Psoas muscle (tissue), 8 donors: ENCODE measurements around the gene ARHGAP24. TPM values are rescaled to one million over a fixed set of nuclear protein-coding genes. Genes with fewer than 3 reads are reported as not detected.

Experiments used
- ATAC-seq, 4 donors: fragments of 200-7000 bp; cut with Tn5 transposase; one replicate each; pipeline ENCODE4 v1.9.1; 2020; ENCODE audit warnings: moderate library complexity in 3 of 4, mild to moderate bottlenecking in 2 of 4
- DNase-seq, 2 donors: peaks; one replicate each; pipeline ENCODE4 v3.0.0-alpha.2; 2020
- H3K27ac ChIP-seq: fragments of 200-600 bp; one replicate; pipeline ENCODE4 v1.8.0; 2022
- H3K27me3 ChIP-seq, 3 donors: fragments of 200-600 bp in 1 of 3; one replicate each; pipeline versions ENCODE4 v1.6.1 to v1.8.0; 2013 to 2022; ENCODE audit warnings: low read length in 2 of 3, mild to moderate bottlenecking in 2 of 3, moderate library complexity in 1 of 3; ENCODE audit not compliant: insufficient read depth in 3 of 3
- H3K36me3 ChIP-seq, 2 donors: fragments of 200-600 bp in 1 of 2; one replicate each; pipeline versions ENCODE4 v1.6.1 to v1.8.0; 2013 to 2022; ENCODE audit warnings: low read depth in 1 of 2, mild to moderate bottlenecking in 1 of 2, moderate library complexity in 1 of 2; ENCODE audit not compliant: insufficient read depth in 1 of 2
- H3K4me1 ChIP-seq: fragments of 200-600 bp; one replicate; pipeline ENCODE4 v1.8.0; 2022
- H3K4me3 ChIP-seq: fragments of 200-600 bp; one replicate; pipeline ENCODE4 v1.8.0; 2022; ENCODE audit warnings: mild to moderate bottlenecking
- H3K9me3 ChIP-seq: fragments of 200-600 bp; one replicate; pipeline ENCODE4 v1.8.0; 2022
- CTCF ChIP-seq: fragments of 200-600 bp; IDR thresholded peaks from one replicate; pipeline ENCODE4 v1.8.0; 2022; ENCODE audit warnings: antibody characterized with exemption
- WGBS, 3 donors: extraction: QIAGEN DNeasy Blood & Tissue Kit; methylation state at CpG; one replicate each; pipeline versions ENCODE4 v1.1.6 to v1.1.7; 2013; 5-methylcytosine and 5-hydroxymethylcytosine counted together
- intact Hi-C, 2 donors: fragments of 100-400 bp; cut with DNase I; formaldehyde crosslinking; loops; one replicate each; pipeline versions ENCODE4 v1.11.0 to v1.14.2; 2022
- polyA plus RNA-seq, 3 donors: library from polyadenylated mRNA; stranded (reverse); fragments of 200-250 nt; gene quantifications; one replicate each; pipeline ENCODE4 v1.2.3, GENCODE V29; 2013
- total RNA-seq, 4 donors: library from RNA; stranded (reverse); fragmentation: NEBNext Ultra II Directional in 2 of 4; extraction: Animal tissue kit (Norgen Biotek cat#: 25700) in 2 of 4; gene quantifications; one replicate each; pipeline versions ENCODE4 v1.2.1 to v1.2.4, GENCODE V29; 2021 to 2023
- donor health status: healthy with polysubstance abuse.
- donor health status: DM: no; HTN: no; CAD: no; lungs with moderate emphysema.
- donor health status: Bipolar disorder and iron deficiency.
- donor health status: healthy.
- donor health status: DM: yes; HTN: yes; CAD: no.
- donor health status: DM: no; HTN: no; CAD: no.
- donor health status: DM: no; HTN: no; CAD: no.
- donor health status: DM: yes; HTN: yes; CAD: no.

The ARHGAP24 gene
- total and polyA plus RNA-seq, 7 donors: 2.3 to 25.7 (median 4.6) TPM

GRCh38 chr4:85760511-85760910, 285.6 kb downstream of the ARHGAP24 start:
- Histone ChIP-seq H3K27ac (no peak overlapping the region), H3K27me3 (no peaks in the 10 kb centered on the region), H3K36me3 (no peaks in the 10 kb centered on the region), H3K4me3 (no peak overlapping the region), H3K4me1 (peaks cover 7% of the 10 kb centered on the region), H3K9me3 (no peaks in the 10 kb centered on the region)
- WGBS, 3 donors: 24 to 35% (median 29%) methylated on average over 4 of the region's 4 CpGs
- intact Hi-C loops: no loop called here
- no peak for DNase-seq
- TF ChIP-seq CTCF: no peak
- no peak for ATAC-seq

- intact Hi-C loops: no loop called here
These were observed 287.0 kb downstream of the ARHGAP24 start for GRCh38 chr4:85761803-85762528.

GRCh38 chr4:85762529-85762871, 287.6 kb downstream of the ARHGAP24 start:
- Histone ChIP-seq H3K27me3 (no peaks in the 10 kb centered on the region), H3K36me3 (no peaks in the 10 kb centered on the region), H3K27ac (no peak overlapping the region), H3K4me3 (no peak overlapping the region), H3K4me1 (peaks cover 7% of the 10 kb centered on the region), H3K9me3 (no peaks in the 10 kb centered on the region)
- intact Hi-C loops: no loop called here
- DNase-seq (no peak), ATAC-seq (no peak)
- 32 to 35% (median 32%) methylated on average over 2 of the region's 2 CpGs for WGBS, 3 donors
- TF ChIP-seq CTCF: no peak

More at GRCh38 chr4:85761803-85762528, 287.0 kb downstream of the ARHGAP24 start:
- Histone ChIP-seq H3K9me3 (no peaks in the 10 kb centered on the region), H3K36me3 (no peaks in the 10 kb centered on the region), H3K27me3 (no peaks in the 10 kb centered on the region), H3K4me3 (no peak overlapping the region), H3K27ac (no peak overlapping the region), H3K4me1 (peaks cover 7% of the 10 kb centered on the region)
- no peak for TF ChIP-seq CTCF
- 39 to 43% (median 42%) methylated on average over 7 of the region's 7 CpGs for WGBS, 3 donors
- ATAC-seq: no peak
- DNase-seq: peak; percentile 23 to 50

- Histone ChIP-seq H3K9me3 (no peaks in the 10 kb centered on the region), H3K4me1 (peaks cover 7% of the 10 kb centered on the region), H3K27me3 (no peaks in the 10 kb centered on the region), H3K4me3 (no peak overlapping the region), H3K27ac (no peak overlapping the region), H3K36me3 (no peaks in the 10 kb centered on the region)
- WGBS, 3 donors: 38 to 46% (median 42%) methylated on average over 2 of the region's 2 CpGs
- no peak for TF ChIP-seq CTCF
- DNase-seq (no peak), ATAC-seq (no peak)
- intact Hi-C loops: no loop called here
These were observed 288.3 kb downstream of the ARHGAP24 start for GRCh38 chr4:85763202-85763601.

- DNase-seq: no peak
- no peak overlapping the region for H3K27ac ChIP-seq
- ATAC-seq: no peak
- H3K4me1 ChIP-seq: peaks cover 1% of the 10 kb centered on the region
- no peak for TF ChIP-seq CTCF
- H3K9me3 ChIP-seq: no peaks in the 10 kb centered on the region
- no peaks in the 10 kb centered on the region for H3K36me3 ChIP-seq
- no peaks in the 10 kb centered on the region for H3K27me3 ChIP-seq
- no peak overlapping the region for H3K4me3 ChIP-seq
- intact Hi-C loops: no loop called here
- 92 to 96% (median 95%) methylated on average over 1 of the region's 1 CpG for WGBS, 3 donors
These were observed 292.7 kb downstream of the ARHGAP24 start for GRCh38 chr4:85767649-85768048.
